ENCODE measurements around the gene CHSY3.

- no peak for TF ChIP-seq CTCF (IDR thresholded peaks at IDR 0.05; ENCODE audit: insufficient read depth, low read depth, low read length)
- no peak for TF ChIP-seq EZH2 (IDR thresholded peaks at IDR 0.05; ENCODE audit: insufficient read depth, low read length)
Measured at GRCh38 chr5:130151239-130151638, 247.0 kb downstream of the CHSY3 start.
